Karpas-422 (cell line): Measurements from ENCODE around the gene MICU2. TPM values are rescaled to one million over a fixed set of nuclear protein-coding genes. Genes with fewer than 3 reads are reported as not detected.

ENCODE experiments used
- DNase-seq: peaks from one replicate; pipeline ENCODE4 v3.0.0-alpha.2; 2015
- H2AFZ ChIP-seq: fragments of 200-600 bp; sonication (generic); 2 replicates; pipeline ENCODE4 v1.6.1; 2014; ENCODE audit warnings: antibody characterized with exemption, low read length, mixed read lengths
- H3K27ac ChIP-seq: fragments of 200-600 bp; sonication (generic); 2 replicates; pipeline ENCODE4 v1.5.1; 2014; ENCODE audit warnings: mild to moderate bottlenecking, low read length, moderate library complexity
- H3K27me3 ChIP-seq: fragments of 200-600 bp; sonication (generic); 2 replicates; pipeline ENCODE4 v1.6.1; 2014; ENCODE audit warnings: low read length, mixed read lengths
- H3K36me3 ChIP-seq: fragments of 200-600 bp; sonication (generic); 2 replicates; pipeline ENCODE4 v1.6.1; 2014; ENCODE audit warnings: low read length, mixed read lengths; ENCODE audit not compliant: insufficient read depth
- H3K4me1 ChIP-seq: fragments of 200-600 bp; sonication (generic); 2 replicates; pipeline ENCODE4 v1.6.1; 2014; ENCODE audit warnings: mild to moderate bottlenecking, low read length, mixed read lengths
- H3K4me2 ChIP-seq: fragments of 200-600 bp; sonication (generic); 2 replicates; pipeline ENCODE4 v1.6.1; 2014; ENCODE audit warnings: low read length, low read depth, mild to moderate bottlenecking; ENCODE audit not compliant: poor library complexity, severe bottlenecking
- H3K4me3 ChIP-seq: fragments of 200-600 bp; sonication (generic); 2 replicates; pipeline ENCODE4 v1.5.1; 2014; ENCODE audit warnings: mild to moderate bottlenecking, antibody characterized with exemption, low read length, mixed read lengths
- H3K79me2 ChIP-seq: fragments of 200-600 bp; sonication (generic); 2 replicates; pipeline ENCODE4 v1.6.1; 2014; ENCODE audit warnings: mild to moderate bottlenecking, low read length, mixed read lengths
- H3K9ac ChIP-seq: fragments of 200-600 bp; sonication (generic); 2 replicates; pipeline ENCODE4 v1.6.0; 2014; ENCODE audit warnings: low read length
- H3K9me2 ChIP-seq: fragments of 200-600 bp; sonication (generic), shearing (Covaris generic); replicated peaks from 2 replicates; pipeline ENCODE4 v1.6.0; 2014; ENCODE audit warnings: mild to moderate bottlenecking, low read length, moderate library complexity; ENCODE audit not compliant: insufficient read depth
- H3K9me3 ChIP-seq: fragments of 300-700, 200-600 bp; sonication (generic); 2 replicates; pipeline ENCODE4 v1.6.1; 2014; ENCODE audit warnings: low read length, mixed read lengths
- H4K20me1 ChIP-seq: fragments of 200-600 bp; sonication (generic); 2 replicates; pipeline ENCODE4 v1.6.1; 2014; ENCODE audit warnings: mild to moderate bottlenecking, antibody characterized with exemption, low read length, low read depth; ENCODE audit not compliant: insufficient read depth
- total RNA-seq: library from RNA; depleted of rRNA; stranded (reverse); fragments of >200 nt; shearing (Covaris generic); gene quantifications from 2 replicates; pipeline ENCODE4 v1.2.3, GENCODE V29; 2014; ENCODE audit warnings: low replicate concordance

MICU2 gene
- total RNA-seq, 1 experiment from 2014 or later, result 60.1 TPM

DNA sequence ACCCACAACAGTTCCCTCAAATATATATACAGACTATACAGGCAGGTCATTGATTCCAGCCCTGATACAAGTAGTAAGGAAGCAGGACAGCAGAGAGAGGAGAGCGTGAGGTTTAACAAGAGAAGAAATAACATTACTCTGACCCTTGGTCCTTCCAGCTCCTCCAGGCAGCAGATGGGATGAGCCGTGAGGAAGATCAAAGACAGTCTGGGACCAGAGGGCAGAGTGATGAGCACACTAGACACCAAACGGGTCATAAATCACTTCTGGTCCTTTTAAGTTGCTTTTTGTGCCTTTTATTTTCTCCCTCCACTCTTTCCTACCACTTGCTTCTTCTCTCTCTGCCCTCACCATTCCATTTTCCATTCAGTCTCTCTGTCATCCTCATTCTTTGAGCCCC lies 16.9 kb upstream of the MICU2 start:
- no peaks in the 10 kb centered on the region for H3K27me3 ChIP-seq
- H3K27ac ChIP-seq, result no peak overlapping the region
- H3K36me3 ChIP-seq, result no peaks in the 10 kb centered on the region
- H3K4me2 ChIP-seq, result no peak overlapping the region
- no peak for DNase-seq
- H3K4me1 ChIP-seq, result peaks cover 10% of the 10 kb centered on the region
- H3K9me2 ChIP-seq, result no peaks in the 10 kb centered on the region
- H2AFZ ChIP-seq, result no peak overlapping the region
- no peaks in the 10 kb centered on the region for H3K79me2 ChIP-seq
- no peak overlapping the region for H3K4me3 ChIP-seq
- H4K20me1 ChIP-seq, result no peaks in the 10 kb centered on the region
- H3K9me3 ChIP-seq, result no peaks in the 10 kb centered on the region
- no peak overlapping the region for H3K9ac ChIP-seq

DNA sequence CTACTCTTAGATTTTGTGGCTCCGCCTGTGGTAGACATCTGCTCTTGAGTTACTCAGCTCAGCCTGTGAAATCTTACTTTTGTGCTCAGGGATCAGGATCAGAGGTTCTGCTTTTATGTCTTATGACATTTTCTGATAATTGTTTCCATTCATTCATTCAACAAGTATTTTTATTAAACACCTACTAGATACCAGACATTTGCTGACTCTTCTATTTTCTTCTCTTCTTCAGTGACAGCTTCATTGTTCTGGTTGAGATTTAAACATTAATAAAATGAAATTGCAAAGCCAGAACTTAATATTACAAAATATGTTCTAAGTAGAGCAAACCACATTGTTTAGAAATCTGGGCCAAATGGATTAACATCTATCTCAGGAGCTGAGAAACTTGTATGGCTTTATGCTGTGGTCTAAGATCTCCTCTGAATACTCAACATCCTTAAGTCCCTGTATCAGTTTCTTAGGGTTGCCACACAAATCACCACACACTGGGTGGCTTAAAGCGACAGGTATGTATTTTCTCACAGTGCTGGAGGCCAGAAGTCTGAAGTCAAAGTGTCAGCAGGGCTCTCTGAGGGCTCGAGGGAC lies 15.8 kb upstream of the MICU2 start:
- H3K4me2 ChIP-seq, result no peak overlapping the region
- no peaks in the 10 kb centered on the region for H3K9me3 ChIP-seq
- no peaks in the 10 kb centered on the region for H4K20me1 ChIP-seq
- no peak for DNase-seq
- H3K4me1 ChIP-seq, result peaks cover 9% of the 10 kb centered on the region; the same call in 1 of the 2 replicates
- H3K9ac ChIP-seq, result no peak overlapping the region
- no peak overlapping the region for H3K27ac ChIP-seq
- H2AFZ ChIP-seq, result no peak overlapping the region
- H3K9me2 ChIP-seq, result no peaks in the 10 kb centered on the region
- H3K79me2 ChIP-seq, result no peaks in the 10 kb centered on the region
- no peaks in the 10 kb centered on the region for H3K27me3 ChIP-seq
- H3K36me3 ChIP-seq, result no peaks in the 10 kb centered on the region
- no peak overlapping the region for H3K4me3 ChIP-seq

GRCh38 chr13:21616880-21617279 lies 12.9 kb upstream of the MICU2 start:
- no peak overlapping the region for H2AFZ ChIP-seq

GRCh38 chr13:21616205-21616866 lies 12.4 kb upstream of the MICU2 start:
- H3K4me3 ChIP-seq, result no peak overlapping the region
- H3K9me3 ChIP-seq, result no peaks in the 10 kb centered on the region
- no peak overlapping the region for H3K9ac ChIP-seq
- no peak for DNase-seq
- H3K4me2 ChIP-seq, result no peak overlapping the region
- H3K27me3 ChIP-seq, result no peaks in the 10 kb centered on the region
- H3K36me3 ChIP-seq, result no peaks in the 10 kb centered on the region
- H4K20me1 ChIP-seq, result no peaks in the 10 kb centered on the region
- no peak overlapping the region for H3K27ac ChIP-seq
- no peaks in the 10 kb centered on the region for H3K79me2 ChIP-seq
- peaks cover 12% of the 10 kb centered on the region; the same call in 1 of the 2 replicates for H3K4me1 ChIP-seq
- H2AFZ ChIP-seq, result no peak overlapping the region
- no peaks in the 10 kb centered on the region for H3K9me2 ChIP-seq

More at GRCh38 chr13:21616880-21617279, 12.9 kb upstream of the MICU2 start:
- H3K79me2 ChIP-seq, result no peaks in the 10 kb centered on the region
- no peaks in the 10 kb centered on the region for H3K36me3 ChIP-seq
- H3K9me3 ChIP-seq, result no peaks in the 10 kb centered on the region
- H3K4me3 ChIP-seq, result no peak overlapping the region
- no peaks in the 10 kb centered on the region for H3K27me3 ChIP-seq
- H3K4me2 ChIP-seq, result no peak overlapping the region
- no peak for DNase-seq
- H3K9ac ChIP-seq, result no peak overlapping the region
- peaks cover 10% of the 10 kb centered on the region; the same call in 1 of the 2 replicates for H3K4me1 ChIP-seq
- H4K20me1 ChIP-seq, result no peaks in the 10 kb centered on the region
- no peak overlapping the region for H3K27ac ChIP-seq
- no peaks in the 10 kb centered on the region for H3K9me2 ChIP-seq

- Histone ChIP-seq H3K4me3 (no peak overlapping the region), H3K27ac (no peak overlapping the region), H2AFZ (no peak overlapping the region), H3K9me3 (no peaks in the 10 kb centered on the region), H3K27me3 (no peaks in the 10 kb centered on the region), H3K4me1 (peaks cover 12% of the 10 kb centered on the region; the same call in 1 of the 2 replicates), H4K20me1 (no peaks in the 10 kb centered on the region), H3K4me2 (no peak overlapping the region), H3K36me3 (no peaks in the 10 kb centered on the region), H3K9ac (no peak overlapping the region), H3K9me2 (no peaks in the 10 kb centered on the region), H3K79me2 (no peaks in the 10 kb centered on the region)
- peak; percentile 15 for DNase-seq
Measured at GRCh38 chr13:21615427-21615826, 11.5 kb upstream of the MICU2 start.

GRCh38 chr13:21613791-21614190 lies 9.8 kb upstream of the MICU2 start:
- Histone ChIP-seq H4K20me1 (no peaks in the 10 kb centered on the region), H3K27me3 (no peaks in the 10 kb centered on the region), H2AFZ (no peak overlapping the region), H3K79me2 (no peaks in the 10 kb centered on the region), H3K4me1 (peaks cover 12% of the 10 kb centered on the region; the same call in 1 of the 2 replicates), H3K9me3 (no peaks in the 10 kb centered on the region), H3K4me3 (no peak overlapping the region), H3K9ac (no peak overlapping the region), H3K36me3 (no peaks in the 10 kb centered on the region), H3K4me2 (no peak overlapping the region), H3K27ac (no peak overlapping the region), H3K9me2 (no peaks in the 10 kb centered on the region)
- DNase-seq, result peak; percentile 68

- Histone ChIP-seq H3K4me3 (no peak overlapping the region), H3K4me2 (no peak overlapping the region), H4K20me1 (no peaks in the 10 kb centered on the region), H3K27me3 (no peaks in the 10 kb centered on the region), H3K36me3 (no peaks in the 10 kb centered on the region), H3K9ac (no peak overlapping the region), H3K9me2 (no peaks in the 10 kb centered on the region), H3K79me2 (no peaks in the 10 kb centered on the region), H2AFZ (no peak overlapping the region), H3K9me3 (no peaks in the 10 kb centered on the region), H3K27ac (no peak overlapping the region), H3K4me1 (peaks cover 15% of the 10 kb centered on the region)
- DNase-seq, result peak; percentile 12
Measured at GRCh38 chr13:21611385-21611784, 7.4 kb upstream of the MICU2 start.

- peaks cover 15% of the 10 kb centered on the region for H3K4me1 ChIP-seq
- H3K4me3 ChIP-seq, result no peak overlapping the region
- DNase-seq, result no peak
- no peak overlapping the region for H3K27ac ChIP-seq
- no peak overlapping the region for H3K4me2 ChIP-seq
- H3K9ac ChIP-seq, result no peak overlapping the region
- no peaks in the 10 kb centered on the region for H3K9me2 ChIP-seq
- H2AFZ ChIP-seq, result no peak overlapping the region
- H3K27me3 ChIP-seq, result no peaks in the 10 kb centered on the region
- H4K20me1 ChIP-seq, result no peaks in the 10 kb centered on the region
- H3K9me3 ChIP-seq, result no peaks in the 10 kb centered on the region
- no peaks in the 10 kb centered on the region for H3K79me2 ChIP-seq
- no peaks in the 10 kb centered on the region for H3K36me3 ChIP-seq
Measured at GRCh38 chr13:21610687-21611086, 6.7 kb upstream of the MICU2 start.
